ENCODE data around the gene ZNF236. TPM values are rescaled to one million over a fixed set of nuclear protein-coding genes. Genes with fewer than 3 reads are reported as not detected.

ZNF236 gene
- total RNA-seq, 4 donors from 2014 or later: 6.2 to 16.5 (median 10.7) TPM

DNA sequence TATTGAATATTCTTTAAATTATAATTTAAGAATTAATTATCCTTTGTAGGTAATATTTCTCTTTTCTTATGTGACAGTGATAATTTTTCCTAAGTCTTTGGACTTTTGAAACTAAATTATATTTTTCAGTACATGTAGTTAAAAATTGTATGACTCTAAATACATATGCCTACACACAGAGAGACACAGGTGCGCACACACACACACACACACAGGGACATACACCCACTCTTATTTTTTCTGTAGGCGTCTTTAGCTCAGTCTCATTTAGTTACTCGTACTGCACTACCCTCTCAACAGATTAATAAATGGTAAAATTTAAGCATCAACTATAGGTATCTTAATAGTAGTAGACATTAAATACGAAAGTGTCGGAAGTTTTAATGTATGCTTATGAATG lies 56.1 kb downstream of the ZNF236 start:
- WGBS, 2 donors: 71 to 81% methylated on average over 5 of the region's 5 CpGs
- H3K36me3 ChIP-seq: peaks cover 11 to 75% (median 16%) of the 10 kb centered on the region in 3 donors
- TF ChIP-seq, protein P1, sequence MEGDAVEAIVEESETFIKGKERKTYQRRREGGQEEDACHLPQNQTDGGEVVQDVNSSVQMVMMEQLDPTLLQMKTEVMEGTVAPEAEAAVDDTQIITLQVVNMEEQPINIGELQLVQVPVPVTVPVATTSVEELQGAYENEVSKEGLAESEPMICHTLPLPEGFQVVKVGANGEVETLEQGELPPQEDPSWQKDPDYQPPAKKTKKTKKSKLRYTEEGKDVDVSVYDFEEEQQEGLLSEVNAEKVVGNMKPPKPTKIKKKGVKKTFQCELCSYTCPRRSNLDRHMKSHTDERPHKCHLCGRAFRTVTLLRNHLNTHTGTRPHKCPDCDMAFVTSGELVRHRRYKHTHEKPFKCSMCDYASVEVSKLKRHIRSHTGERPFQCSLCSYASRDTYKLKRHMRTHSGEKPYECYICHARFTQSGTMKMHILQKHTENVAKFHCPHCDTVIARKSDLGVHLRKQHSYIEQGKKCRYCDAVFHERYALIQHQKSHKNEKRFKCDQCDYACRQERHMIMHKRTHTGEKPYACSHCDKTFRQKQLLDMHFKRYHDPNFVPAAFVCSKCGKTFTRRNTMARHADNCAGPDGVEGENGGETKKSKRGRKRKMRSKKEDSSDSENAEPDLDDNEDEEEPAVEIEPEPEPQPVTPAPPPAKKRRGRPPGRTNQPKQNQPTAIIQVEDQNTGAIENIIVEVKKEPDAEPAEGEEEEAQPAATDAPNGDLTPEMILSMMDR (IDR thresholded peaks at IDR 0.05): no peak
- no peak for TF ChIP-seq POLR2A (IDR thresholded peaks at IDR 0.05)
- DNase-seq: no peak
- no peaks in the 10 kb centered on the region for H3K9me3 ChIP-seq
- no peak overlapping the region for H3K27ac ChIP-seq
- intact Hi-C loops (cut with DNase I): no loop called here
- no peaks in the 10 kb centered on the region for H3K27me3 ChIP-seq
- no peaks in the 10 kb centered on the region for H3K4me1 ChIP-seq
- H3K4me3 ChIP-seq: no peak overlapping the region

DNA sequence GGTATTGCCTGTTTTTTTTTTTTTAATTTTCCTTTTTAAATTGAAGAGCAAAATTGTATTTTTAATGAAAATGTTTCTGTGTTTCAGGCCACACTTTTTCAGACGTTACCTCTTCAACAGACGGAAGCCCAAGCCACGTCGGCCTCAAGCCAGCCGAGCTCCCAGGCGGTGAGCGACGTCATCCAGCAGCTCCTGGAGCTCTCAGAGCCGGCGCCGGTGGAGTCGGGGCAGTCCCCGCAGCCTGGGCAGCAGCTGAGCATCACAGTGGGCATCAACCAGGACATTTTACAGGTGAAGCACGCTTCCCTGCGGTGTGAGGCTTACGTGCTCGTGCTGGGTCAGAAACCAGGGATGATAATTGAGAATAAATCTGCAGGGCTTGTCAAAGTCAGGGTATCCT lies 57.7 kb downstream of the ZNF236 start:
- H3K4me3 ChIP-seq: no peak overlapping the region
- TF ChIP-seq POLR2A (IDR thresholded peaks at IDR 0.05): no peak
- TF ChIP-seq, protein P1 (IDR thresholded peaks at IDR 0.05): no peak
- DNase-seq: no peak
- H3K27ac ChIP-seq: no peak overlapping the region
- intact Hi-C loops (cut with DNase I): no loop called here
- 95 to 96% methylated on average over 12 to 14 of the region's 17 CpGs for WGBS, 2 donors
- H3K4me1 ChIP-seq: no peaks in the 10 kb centered on the region
- no peaks in the 10 kb centered on the region for H3K9me3 ChIP-seq
- no peaks in the 10 kb centered on the region for H3K27me3 ChIP-seq
- H3K36me3 ChIP-seq: peaks cover 11 to 80% (median 16%) of the 10 kb centered on the region in 3 donors

DNA sequence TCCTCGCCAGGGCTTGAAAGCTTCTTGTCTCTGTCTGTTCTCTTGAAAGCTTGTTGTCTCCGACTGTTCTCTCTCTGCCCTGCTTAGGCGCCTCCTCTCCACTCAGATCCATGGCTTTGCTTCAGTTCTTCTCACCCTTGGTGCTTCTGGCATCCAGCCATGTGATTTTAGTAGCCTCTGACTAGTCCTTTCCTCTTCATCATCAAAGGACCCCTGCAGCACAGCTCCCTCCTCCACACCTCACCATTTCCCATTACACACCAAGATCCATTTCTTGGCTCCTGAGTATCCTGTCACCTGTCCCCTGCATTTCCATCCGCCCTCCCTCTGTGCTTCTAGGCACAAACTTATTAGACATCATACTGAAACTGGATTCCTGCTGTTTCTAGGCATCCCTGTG lies 59.4 kb downstream of the ZNF236 start:
- no peak overlapping the region for H3K4me3 ChIP-seq
- no peak for DNase-seq
- no peak for TF ChIP-seq POLR2A (IDR thresholded peaks at IDR 0.05)
- TF ChIP-seq, protein P1 (IDR thresholded peaks at IDR 0.05): no peak
- WGBS, 2 donors: 86 to 94% methylated on average over 4 of the region's 4 CpGs
- H3K4me1 ChIP-seq: no peaks in the 10 kb centered on the region
- no peaks in the 10 kb centered on the region for H3K27me3 ChIP-seq
- peaks cover 16 to 89% (median 19%) of the 10 kb centered on the region in 3 donors for H3K36me3 ChIP-seq
- no peak overlapping the region for H3K27ac ChIP-seq
- no peaks in the 10 kb centered on the region for H3K9me3 ChIP-seq
- intact Hi-C loops (cut with DNase I): no loop called here

DNA sequence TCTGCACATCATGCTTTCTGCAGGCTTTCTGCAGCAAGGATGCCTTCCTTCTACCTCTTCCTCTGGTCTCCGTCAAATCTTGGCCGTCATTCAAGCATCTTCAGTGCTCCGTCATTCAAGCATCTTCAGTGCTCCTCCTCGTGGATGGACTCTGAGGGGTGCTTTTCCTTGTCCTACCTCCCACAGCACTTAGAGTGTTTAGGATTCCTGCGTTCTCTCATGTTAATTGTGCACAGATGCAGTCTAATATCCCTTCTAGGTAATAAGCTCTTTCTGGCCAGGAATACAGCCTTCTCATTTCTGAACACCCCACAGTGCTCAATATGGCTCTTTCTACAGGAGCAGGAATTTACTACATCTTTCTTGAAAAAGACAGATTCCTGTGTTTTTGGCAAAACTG lies 59.8 kb downstream of the ZNF236 start:
- H3K9me3 ChIP-seq: no peaks in the 10 kb centered on the region
- no peak overlapping the region for H3K4me3 ChIP-seq
- H3K36me3 ChIP-seq: peaks cover 16 to 89% (median 19%) of the 10 kb centered on the region in 3 donors
- DNase-seq: no peak
- no peak for TF ChIP-seq POLR2A (IDR thresholded peaks at IDR 0.05)
- TF ChIP-seq, protein P1 (IDR thresholded peaks at IDR 0.05): no peak
- intact Hi-C loops (cut with DNase I): no loop called here
- H3K27me3 ChIP-seq: no peaks in the 10 kb centered on the region
- no peaks in the 10 kb centered on the region for H3K4me1 ChIP-seq
- WGBS, 2 donors: 72 to 77% methylated on average over 5 of the region's 5 CpGs
- no peak overlapping the region for H3K27ac ChIP-seq

DNA sequence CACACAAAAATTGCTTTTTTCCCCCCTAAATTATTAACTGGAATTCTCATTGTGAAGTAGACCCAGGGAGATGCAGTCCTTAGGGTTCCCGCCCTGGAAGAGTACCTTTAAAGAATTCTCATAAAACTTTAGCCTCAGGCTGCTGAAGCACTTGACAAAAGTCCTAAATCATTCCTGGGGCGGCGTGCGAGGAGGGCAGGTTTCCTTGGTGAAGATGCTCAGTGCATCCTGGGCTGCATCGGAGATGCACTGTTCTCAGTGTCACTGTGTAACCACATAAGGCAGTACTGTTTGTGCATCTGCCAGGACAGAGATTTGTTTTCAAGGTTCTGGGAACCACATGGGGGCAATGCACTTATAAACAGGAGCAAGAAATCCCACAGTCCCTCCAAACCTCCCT lies 62.6 kb downstream of the ZNF236 start:
- H3K36me3 ChIP-seq: peaks cover 16 to 99% (median 19%) of the 10 kb centered on the region in 3 donors
- TF ChIP-seq, protein P1 (IDR thresholded peaks at IDR 0.05): no peak
- H3K4me3 ChIP-seq: no peak overlapping the region
- H3K9me3 ChIP-seq: no peaks in the 10 kb centered on the region
- no peaks in the 10 kb centered on the region for H3K4me1 ChIP-seq
- H3K27me3 ChIP-seq: no peaks in the 10 kb centered on the region
- no peak overlapping the region for H3K27ac ChIP-seq
- WGBS, 2 donors: 93 to 100% methylated on average over 5 of the region's 5 CpGs
- DNase-seq: no peak
- intact Hi-C loops (cut with DNase I): no loop called here
